NT2/D1 (cell line): ENCODE measurements around the gene IDH3G.

Source experiments
- YY1 ChIP-seq: IDR thresholded peaks from 2 replicates; pipeline ENCODE4 v1.6.1; 2011; ENCODE audit not compliant: insufficient read length, insufficient read depth
- ZNF274 ChIP-seq: IDR thresholded peaks from 2 replicates; pipeline ENCODE4 v1.6.1; 2011; ENCODE audit warnings: mild to moderate bottlenecking, low read depth, low read length

DNA sequence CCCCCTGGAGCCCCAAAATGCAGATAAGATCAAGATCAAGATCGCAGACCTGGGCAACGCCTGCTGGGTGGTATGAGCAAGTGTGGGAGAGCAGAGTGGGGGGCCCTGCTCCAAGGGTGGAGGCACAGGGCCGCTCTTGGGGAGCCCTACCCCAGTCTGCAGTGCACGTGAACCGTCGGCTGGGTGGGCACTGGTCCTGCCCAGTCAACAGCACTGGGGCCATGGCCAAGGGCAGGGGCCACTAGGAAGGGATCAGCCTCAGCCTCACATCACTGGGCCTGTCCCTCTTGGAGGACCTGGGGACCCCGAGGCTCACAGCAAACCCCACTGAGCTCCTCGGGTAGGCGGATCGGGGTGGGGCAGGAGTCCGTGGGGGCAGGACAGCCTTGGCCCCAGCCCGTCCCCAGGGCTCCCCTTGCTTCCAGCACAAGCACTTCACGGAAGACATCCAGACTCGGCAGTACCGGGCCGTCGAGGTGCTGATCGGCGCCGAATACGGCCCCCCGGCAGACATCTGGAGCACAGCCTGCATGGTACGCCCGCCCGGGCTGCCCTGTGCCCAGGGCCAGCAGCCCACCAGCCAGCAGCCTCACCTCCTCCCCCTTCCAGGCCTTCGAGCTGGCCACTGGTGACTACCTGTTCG is 9.7 kb downstream of the IDH3G start:
- TF ChIP-seq YY1: no peak
- TF ChIP-seq ZNF274: no peak
